Measurements from ENCODE around the gene GPR45.

The GPR45 gene

DNA sequence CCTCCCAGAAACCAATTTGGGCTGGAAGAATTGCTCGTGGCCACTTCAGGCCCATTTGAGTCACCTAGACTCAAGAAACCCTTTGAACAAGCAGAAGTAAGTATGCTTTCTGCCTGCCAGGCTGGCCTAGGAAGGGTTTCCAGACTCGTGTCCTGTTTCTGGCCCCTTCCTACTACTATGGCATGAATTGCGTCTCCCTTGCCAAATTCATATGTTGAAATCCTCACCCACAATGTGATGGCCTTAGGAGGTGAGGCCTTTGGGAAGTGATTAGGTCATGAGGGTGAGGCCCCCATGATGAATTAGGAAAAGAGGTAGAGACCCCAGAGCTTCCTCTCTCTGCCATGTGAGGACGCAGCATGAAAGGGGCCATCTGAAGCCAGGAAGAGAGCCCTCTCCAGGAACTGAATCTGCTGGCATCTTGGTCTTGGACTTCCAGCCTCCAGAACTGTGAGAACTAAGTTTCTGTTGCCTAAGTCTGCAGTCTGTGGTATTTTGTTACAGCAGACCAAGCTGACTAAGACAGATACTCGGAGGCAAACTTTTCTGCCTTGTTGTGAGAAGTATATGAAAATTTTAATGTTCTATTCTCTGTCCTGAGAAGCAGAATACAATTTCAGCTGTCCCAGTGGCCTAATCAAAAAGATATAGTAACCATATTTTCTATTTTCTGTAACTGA, 13.1 kb downstream of the GPR45 start:
- DNase-seq: no peak

DNA sequence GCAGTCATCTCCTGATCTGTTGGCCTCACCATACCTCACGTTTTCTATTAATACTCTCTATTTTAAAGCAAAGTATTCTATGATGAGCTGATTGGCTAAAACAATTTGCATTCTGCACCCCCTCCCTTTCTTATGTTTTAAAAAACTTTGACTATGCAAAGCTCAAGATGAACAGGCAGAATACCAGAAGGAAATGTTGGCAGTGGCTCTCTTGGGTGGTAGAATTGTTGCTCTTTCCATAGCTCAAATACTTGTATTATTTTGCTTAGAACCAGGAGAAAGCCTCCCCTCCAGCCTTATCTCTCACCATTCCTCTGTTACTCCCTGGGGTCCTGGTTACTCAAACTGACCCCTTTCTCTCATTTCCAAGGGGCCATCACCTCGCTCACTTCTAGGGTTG, 14.4 kb downstream of the GPR45 start:
- no peak for DNase-seq

DNA sequence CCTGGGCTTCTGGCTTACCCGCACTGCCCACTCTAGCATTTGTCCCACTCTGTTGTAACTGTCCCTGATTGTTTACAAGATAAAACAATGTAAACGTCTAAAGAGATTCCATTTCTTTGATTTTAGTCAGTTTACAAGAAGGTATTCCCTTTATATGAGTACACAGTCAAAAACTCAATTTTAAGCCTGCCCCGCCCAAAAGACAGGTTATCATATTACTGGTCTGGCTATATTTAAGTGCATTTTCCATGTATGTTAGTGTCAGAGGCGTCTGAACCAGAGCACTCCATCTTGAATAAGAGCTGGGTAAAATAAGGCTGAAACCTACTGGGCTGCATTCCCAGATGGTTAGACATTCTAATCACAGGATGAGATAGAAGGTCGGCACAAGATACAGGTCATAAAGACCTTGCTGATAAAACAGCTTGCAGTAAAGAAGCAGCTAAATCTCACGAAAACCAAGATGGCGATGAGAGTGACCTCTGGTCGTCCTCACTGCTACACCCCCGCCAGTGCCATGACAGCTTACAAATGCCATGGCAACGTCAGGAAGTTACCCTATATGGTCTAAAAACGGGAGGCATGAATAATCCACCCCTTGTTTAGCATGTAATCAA, 15.0 kb downstream of the GPR45 start:
- no peak for DNase-seq

DNA sequence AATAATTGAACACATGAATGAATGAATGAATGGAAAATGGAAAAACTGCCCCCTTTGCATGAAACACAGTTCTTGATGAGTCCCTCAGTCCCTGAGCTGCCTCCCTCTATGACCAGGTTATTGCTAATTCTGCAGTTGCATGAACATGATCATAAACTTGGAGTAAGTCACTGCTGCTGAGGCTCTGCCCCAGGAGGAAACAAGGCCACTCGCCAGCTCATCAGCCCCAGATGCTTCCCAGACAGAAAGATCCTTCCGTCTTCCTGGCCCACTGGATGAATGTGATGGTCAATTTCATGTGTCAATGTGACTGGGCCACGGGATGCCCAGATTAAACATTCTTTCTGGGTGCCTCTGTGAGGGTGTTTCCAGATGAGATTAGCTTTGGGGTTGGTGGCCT, 16.4 kb downstream of the GPR45 start:
- DNase-seq: no peak

DNA sequence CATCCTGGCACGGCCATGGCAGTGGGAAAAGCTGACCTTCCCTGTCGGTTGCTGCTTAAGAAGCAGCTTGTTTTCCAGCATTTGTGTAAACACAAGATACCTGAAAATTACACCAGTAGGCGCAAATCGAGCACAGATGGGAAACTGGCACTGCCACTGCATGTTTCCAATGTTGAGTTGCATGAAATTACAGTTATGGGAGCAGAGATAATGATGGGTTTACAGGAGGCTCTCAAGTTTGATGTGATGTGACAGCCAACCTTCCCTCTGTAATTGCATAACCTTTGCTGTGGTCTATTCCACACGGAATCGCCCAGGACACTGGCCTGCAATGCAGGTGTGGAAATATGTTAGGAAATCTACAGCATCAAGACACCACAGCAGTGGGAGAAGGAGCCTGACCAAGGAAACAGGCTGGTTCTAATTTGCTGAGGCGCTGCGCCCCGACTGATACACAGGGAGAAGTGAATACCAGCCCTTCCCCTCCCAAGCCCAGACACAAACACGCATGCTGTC, 17.4 kb downstream of the GPR45 start:
- DNase-seq: no peak

DNA sequence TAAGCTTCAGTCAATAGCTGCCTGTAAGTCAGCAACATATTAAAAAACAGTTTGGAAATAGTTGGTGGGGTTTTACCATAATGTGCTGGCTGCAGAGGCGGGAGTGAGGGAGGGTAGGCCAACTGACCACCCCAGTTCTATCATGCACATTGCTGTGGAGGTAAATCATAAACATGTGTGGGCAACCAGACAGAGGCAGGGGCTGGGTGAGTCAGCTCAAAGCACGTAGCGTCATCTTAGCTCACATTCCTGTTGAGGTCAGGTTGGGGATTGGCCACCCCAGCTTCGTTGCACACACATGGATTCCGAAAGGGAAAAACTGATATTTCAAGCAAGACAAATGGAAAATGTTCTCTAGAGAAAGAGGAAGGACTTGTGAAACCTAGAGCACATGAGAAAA, 19.5 kb downstream of the GPR45 start:
- DNase-seq: no peak

DNA sequence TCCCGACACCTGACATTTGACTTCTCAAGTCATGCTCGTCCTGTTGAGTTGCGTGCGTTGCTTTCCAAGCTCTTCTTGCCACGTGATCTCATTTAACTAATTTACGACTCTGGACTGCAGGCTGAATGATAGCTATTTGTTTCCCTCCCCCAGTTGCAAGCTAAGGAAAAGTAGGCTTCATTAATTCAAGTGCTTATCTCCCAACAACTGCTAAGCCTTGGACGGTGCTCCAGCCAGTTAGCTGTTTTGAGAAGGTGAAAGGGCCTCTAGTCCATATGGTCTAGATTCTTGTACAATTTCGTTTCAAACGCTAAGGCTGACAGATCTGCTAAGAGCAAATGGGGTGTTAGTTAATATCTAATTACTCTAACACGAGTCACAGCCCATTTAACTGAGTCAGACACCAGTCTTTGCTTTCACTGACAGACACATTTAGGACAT, 21.1 kb downstream of the GPR45 start:
- DNase-seq: no peak

DNA sequence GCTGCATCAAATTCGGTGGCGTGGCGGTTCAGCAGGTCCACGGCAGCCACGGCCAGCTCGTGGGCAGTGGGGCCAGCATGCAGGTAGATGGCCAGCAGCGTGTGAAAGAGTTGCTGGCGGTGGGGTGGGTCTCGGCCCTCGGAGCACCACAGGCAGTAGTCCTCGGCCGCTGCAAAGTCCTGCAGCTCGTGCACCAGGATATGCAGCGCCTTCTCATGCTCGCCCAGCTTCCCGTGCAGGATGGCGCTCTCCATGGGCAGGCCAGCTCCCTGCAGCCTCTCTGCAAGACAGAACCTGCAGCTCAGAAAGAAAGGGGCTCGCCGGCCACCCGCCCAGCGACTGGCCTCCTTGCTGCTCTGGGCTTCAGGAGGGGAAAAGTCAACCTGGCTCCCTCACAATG, 27.9 kb downstream of the GPR45 start:
- no peak for DNase-seq

DNA sequence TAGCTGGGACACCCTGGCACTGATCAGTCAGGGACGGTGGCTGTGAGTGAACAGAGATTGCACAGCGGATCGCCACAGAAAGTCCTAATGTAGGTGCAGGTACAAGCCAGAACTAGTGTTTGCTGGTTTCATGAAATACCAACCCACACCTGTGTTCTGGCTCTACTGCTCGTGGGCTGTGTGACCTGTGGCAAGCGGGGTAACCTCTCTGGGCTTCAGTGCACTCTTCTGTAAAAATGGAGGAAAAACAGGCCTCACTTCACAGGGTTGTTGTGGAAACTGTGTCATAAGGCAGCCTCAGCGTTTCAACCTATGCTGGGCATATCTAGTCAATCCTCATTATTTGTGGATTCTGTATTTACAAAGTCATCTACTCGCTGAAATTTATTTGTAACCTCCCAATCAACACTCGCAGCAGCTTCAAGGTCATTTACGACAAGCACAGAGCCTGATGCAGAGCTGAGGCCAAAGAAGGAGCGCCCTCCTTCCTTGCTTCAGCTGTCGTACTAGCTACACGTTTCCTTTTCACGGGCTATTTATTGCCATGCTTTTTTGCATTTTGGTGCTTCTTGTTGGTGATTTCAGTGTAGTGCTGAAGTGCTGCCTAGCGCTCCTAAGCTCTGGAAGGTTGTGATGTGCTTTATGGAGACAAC, 30.0 kb downstream of the GPR45 start:
- no peak for DNase-seq

DNA sequence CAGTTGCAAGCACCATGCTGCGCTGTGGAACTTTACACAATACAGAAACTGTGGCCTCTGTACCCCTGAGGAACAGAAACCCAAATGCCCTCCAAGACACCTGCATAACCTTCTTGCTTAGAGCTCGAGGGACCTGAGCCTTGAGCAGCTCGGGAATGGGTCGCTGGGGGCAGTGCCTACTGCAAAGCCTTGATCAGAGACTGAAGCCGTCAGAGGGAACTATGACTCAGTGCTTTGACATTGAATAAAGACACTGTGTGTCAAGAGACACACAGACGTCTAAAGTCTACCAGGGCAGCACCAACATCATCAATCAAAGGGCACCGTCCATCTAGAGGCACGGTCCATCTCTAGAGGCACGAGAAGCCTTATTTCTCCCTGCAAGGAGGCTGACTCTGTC, 30.6 kb downstream of the GPR45 start:
- DNase-seq: no peak

DNA sequence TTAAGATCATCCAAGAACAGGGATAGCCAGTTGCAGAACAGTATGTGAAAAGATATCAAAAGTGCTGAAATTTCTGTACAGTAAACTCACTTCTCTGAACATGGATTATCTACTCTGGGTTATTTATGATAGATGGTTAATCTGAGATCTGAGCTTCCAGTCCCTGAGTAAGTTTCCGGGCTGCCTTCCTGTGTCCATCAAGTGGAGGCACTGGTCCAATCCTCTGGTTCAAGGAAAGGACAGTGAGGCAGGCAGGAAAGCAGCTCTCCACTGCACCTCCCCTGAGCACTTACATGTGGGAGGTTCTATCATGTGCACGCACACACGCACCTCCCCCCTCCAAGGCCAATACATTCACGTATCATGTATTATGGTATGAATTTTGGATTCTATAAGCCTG, 32.5 kb downstream of the GPR45 start:
- DNase-seq: no peak

DNA sequence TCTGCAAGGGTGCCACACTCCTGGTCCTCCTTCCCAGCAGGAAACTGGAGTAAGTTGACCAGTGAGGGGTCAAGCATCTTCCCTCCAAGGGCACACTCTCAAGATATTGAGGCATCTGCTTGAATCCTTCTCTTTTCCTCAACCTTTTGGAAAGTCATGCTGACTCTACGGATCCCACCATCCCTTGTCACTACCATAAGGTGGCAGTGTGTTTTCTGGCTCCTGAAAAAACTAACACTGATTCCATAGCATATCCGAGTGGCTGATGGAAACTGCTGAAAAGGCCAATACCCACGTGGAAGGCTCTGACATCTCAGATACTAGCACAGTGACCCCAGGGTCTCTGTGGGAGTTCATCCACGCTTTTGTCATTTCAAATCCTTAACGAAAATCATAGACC, 37.1 kb downstream of the GPR45 start:
- DNase-seq: no peak

DNA sequence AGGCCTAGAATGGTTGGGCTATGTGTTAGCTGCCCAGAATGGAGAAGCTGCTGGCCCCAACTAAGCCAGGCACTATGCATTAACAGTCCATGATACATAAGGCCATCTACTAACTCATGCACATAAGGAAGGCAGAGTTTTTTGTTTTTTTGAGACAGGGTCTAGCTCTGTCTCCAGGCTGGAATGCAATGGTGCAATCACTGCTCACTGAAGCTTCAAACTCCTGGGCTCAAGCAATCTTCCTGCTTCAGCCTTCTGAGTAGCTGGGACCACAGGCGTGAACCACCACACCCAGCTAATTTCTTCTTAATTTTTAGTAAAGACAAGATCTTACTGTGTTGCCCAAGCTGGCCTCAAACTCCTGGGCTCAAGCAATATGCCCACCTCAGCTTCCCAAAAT, 37.6 kb downstream of the GPR45 start:
- no peak for DNase-seq

DNA sequence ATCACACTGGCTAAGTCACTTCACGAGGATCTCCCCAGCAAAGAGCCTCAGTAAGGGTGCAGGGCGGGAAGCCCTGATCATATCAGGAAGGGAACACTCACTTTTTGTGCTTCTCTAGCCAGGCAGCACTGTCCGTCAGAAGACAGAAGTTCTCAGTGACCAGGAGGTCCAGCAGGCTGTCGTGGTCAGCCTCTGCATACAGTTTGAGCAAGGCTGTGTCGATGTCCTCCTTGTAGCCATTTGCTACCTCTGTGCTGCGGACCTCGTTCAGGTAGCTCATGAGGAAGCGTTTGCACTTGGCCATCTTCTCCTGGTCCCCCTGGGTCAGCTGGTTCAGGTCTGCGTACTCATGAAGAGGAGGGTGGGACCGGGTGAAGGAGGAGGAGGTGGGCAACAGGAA, 38.7 kb downstream of the GPR45 start:
- DNase-seq: no peak

DNA sequence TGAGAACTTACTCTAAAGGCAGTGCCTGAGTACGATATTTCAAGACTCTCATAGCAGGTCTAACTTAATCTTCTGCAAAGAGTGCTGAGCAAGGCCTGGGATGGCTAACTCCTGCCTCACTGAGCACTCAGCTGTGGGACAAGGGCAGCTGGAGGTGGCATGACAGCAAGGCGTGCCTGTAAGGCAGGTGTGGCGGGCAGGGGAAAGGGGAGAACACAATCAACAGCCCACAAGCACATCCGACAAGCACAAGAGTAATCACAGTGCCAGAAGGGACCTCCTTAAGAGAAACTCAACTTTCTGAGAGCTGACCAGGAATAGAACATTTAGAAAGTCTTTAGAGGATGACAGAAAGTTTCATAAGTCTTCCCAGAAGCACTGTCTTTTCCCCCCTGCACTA, 42.0 kb downstream of the GPR45 start:
- DNase-seq: no peak

DNA sequence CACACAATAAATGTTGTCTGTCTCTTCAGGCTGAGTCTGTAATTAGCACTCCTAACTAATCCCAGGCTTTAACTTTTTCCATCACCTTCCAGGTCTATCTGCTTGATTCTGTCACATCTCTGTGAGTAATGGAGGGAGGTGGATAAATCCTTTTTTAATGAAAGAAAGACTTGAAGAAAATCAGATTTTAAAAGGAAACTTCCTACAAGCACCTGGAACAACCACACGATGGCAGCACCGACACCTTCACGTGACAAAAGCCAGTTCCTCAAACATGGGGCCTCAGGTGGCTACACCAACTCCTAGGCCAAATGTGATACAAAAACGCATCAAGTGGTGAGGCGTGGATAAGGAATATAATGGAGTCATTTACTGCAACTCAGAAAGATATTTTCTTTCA, 46.1 kb downstream of the GPR45 start:
- DNase-seq: no peak

DNA sequence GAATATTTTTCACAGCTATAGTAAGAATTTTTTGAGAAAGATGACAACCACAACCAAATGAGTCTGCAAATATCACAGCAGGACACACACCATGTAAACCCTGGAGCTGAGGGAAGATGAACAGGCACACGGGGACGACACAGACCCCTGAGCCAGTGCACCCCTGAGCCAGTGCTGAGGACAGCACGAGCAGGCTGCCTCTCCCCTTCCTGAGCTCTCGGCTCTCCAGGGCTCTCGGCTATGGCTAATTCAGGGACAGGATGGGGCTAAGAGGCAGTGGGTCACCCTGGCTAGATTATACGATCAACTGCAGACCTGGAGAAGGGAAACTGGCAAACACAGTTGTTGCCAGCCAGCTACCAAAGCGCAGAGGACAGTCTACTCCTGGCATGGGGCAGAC, 46.6 kb downstream of the GPR45 start:
- DNase-seq: no peak

DNA sequence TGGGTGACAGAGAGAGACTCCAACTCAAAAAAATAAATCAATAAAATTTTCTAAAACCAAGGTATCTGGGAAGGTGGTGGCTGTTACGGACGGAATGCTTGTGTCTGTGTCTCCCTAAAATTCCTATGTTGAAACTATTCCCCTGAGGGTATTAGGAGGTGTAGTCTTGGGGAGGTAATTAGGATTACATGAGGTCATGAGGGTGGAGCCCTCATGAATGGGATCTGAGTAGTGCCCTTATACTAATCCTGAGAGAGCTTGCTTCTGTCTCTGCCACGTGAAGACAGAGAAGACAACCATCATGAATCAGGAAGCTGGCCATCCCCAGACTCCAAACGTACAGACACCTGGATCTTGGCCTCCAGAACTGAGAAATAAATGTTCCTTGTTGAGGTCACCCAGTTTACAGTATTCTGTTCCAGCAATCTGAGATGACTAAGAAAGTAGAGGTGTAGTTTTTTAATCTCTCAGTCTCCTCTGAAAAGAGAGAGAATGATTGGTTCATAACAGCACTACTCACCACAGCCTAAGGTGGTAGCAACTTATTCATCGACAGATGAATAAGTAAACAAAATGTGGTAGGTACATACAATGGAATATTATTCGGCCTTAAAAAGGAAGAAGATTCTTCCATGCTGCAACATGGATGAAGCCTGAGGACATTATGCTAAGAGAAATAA, 49.6 kb downstream of the GPR45 start:
- DNase-seq: no peak

DNA sequence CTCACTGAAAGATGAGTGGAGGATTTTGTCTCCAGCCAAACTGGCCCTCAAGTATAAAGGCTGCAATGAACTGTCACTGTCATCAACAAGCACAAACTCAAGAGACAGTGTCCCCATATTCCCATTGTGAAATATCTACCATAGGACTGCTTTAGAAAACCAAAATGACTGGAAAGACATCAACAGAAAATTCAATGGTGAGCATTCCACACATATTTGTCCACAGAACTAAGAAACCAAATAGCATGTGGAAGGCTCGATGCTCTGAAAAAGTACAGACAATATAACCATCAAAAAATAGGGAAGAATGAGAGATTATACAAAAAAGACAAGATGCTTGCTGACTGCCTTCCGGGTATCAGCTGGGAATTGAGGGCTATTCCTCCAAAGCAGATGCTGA, 50.4 kb downstream of the GPR45 start:
- DNase-seq: no peak

Data from activated gamma-delta T cell (primary cell).